ENCODE measurements around the gene FAM53A.

FAM53A gene

DNA sequence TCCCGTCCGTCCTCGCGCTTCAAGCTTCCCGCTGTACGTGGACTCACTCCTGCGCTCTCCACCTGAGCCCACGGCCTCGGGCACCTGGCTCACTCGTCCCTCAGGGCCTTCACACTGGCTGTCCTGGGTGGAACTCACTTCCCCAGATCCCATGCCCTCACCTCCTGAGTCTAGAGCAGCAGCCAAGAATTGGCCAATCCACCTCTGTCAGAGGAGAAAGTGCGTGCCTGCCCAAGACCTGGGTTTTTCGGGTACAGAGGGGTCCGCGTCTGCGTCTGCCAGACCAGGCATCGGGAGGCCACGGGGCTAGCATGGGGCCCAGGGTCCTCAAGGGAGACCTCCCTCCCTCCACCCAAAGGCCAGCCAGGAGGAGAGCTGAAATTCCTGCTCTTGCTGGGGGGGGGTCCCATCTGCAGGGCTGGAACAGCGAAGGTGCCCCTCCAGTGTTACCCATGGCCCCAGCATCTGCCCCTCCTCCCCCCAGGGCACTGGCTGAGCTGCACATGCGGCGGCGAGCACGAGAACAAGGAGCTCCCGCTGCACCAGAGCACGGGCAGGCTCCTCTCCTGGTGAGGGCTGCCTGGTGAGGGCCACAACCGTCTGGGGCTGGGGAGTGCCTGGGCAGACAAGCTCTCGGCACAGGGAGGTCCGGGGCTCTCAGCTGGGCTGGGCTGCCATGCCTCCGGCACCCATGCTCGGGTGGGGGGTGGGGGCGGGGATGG is 47.5 kb downstream of the FAM53A start:
- Histone ChIP-seq H3K27ac (no peak overlapping the region), H3K4me1 (no peaks in the 10 kb centered on the region), H3K9me3 (no peaks in the 10 kb centered on the region), H3K27me3 (peaks cover 0 to 26% of the 10 kb centered on the region in 2 donors), H3K4me3 (no peak overlapping the region), H3K36me3 (no peaks in the 10 kb centered on the region)
- intact Hi-C loops (cut with DNase I; ENCODE audit: low total_unique reads): no loop called here
- no peak for DNase-seq
- TF ChIP-seq, protein P1, sequence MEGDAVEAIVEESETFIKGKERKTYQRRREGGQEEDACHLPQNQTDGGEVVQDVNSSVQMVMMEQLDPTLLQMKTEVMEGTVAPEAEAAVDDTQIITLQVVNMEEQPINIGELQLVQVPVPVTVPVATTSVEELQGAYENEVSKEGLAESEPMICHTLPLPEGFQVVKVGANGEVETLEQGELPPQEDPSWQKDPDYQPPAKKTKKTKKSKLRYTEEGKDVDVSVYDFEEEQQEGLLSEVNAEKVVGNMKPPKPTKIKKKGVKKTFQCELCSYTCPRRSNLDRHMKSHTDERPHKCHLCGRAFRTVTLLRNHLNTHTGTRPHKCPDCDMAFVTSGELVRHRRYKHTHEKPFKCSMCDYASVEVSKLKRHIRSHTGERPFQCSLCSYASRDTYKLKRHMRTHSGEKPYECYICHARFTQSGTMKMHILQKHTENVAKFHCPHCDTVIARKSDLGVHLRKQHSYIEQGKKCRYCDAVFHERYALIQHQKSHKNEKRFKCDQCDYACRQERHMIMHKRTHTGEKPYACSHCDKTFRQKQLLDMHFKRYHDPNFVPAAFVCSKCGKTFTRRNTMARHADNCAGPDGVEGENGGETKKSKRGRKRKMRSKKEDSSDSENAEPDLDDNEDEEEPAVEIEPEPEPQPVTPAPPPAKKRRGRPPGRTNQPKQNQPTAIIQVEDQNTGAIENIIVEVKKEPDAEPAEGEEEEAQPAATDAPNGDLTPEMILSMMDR (IDR thresholded peaks at IDR 0.05): no peak

DNA sequence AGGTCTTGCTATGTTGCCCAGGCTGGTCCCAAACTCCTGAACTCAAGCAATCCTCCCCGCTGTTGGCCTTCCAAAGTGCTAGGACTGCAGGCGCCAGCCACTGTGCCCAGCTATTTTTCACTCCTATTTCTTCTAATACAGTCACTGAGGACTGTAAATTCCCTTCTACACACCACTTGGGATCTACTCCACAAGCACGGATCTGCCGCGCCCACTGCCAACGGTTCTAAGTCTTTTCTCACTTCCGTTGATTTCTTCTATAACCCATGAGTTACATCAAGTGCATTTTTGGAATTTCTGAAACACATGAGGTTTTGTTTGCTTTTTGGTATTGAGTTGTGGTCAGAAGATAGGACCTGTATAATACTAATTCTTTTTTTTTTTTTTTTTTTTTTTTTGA is 48.6 kb downstream of the FAM53A start:
- Histone ChIP-seq H3K27ac (no peak overlapping the region), H3K36me3 (no peaks in the 10 kb centered on the region), H3K4me1 (no peaks in the 10 kb centered on the region), H3K4me3 (no peak overlapping the region), H3K9me3 (no peaks in the 10 kb centered on the region), H3K27me3 (peaks cover 0 to 30% of the 10 kb centered on the region in 2 donors)
- DNase-seq: no peak
- TF ChIP-seq, protein P1 (IDR thresholded peaks at IDR 0.05): no peak
- intact Hi-C loops (cut with DNase I; ENCODE audit: low total_unique reads): no loop called here

DNA sequence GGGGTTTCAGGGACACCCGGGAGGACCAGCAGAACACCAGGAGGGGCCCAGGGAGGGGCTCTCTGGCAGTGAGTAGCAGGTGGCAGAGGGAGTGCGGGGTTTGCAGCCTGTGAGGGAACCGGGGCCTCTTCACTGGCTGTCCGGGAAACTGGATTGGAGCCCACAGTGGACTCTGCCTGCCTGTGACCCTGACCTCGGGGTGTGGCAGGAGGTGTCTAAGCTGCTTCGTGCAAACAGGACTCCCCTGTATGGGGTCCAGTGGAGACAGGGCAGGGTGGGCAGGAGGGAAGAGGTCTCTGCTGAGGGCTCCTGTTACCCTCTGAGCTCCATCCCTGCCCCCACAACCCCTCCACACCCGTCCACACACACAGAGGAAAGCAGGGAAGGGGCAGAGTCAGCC is 50.1 kb downstream of the FAM53A start:
- intact Hi-C loops (cut with DNase I; ENCODE audit: low total_unique reads): no loop called here
- DNase-seq: no peak
- no peaks in the 10 kb centered on the region for H3K9me3 ChIP-seq

DNA sequence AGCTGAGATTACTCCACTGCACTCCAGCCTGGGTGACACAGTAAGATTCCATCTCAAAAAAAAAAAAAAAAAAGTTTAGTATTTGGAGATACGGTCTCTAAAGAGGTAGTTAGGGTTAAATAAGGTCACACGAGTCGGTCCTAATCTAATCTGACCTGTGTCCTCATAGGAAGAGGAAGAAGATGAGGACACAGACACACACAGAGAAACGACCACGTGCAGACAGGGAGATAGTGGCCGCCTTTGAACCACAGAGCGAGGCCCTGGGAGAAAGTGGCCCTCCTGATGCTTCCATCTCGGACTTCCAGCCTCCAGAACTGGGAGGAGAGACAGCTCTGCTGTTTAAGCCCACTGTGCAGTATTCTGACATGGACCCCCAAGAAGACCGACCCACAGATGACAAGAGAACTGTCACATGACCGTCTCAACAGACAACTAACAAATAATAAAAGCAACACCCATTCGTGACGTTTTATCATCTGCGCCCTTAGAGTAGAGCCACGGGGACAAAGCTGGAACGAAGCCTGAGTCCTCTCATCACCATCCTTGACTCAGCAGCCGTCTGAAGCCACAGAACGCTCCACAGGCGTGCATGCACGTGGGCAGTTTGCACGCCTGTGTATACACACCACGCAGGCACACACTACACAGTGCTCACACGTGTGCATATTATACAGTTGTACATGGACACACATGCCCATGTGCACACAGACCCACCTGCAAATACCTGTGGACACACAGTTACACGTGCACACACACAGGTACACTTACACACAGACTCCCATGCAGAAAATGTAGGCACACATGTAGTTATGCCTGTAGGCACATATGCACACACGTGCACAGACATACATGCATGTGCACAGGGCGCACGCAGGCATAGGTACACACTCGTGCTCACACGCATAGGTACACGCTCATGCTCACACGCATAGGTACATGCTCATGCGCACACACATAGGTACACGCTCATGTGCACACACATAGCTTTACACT is 51.7 kb downstream of the FAM53A start:
- Histone ChIP-seq H3K4me1 (peaks cover 0 to 5% (median 0%) of the 10 kb centered on the region in 4 donors), H3K27ac (no peak overlapping the region), H3K36me3 (no peaks in the 10 kb centered on the region), H3K4me3 (no peak overlapping the region), H3K27me3 (peaks cover 0 to 22% of the 10 kb centered on the region in 2 donors), H3K9me3 (no peaks in the 10 kb centered on the region)
- DNase-seq: no peak
- TF ChIP-seq, protein P1 (IDR thresholded peaks at IDR 0.05): no peak
- intact Hi-C loops (cut with DNase I; ENCODE audit: low total_unique reads): no loop called here

More for the DNA sequence above, 50.1 kb downstream of the FAM53A start:
- TF ChIP-seq, protein P1 (IDR thresholded peaks at IDR 0.05): no peak
- Histone ChIP-seq H3K4me3 (no peak overlapping the region), H3K4me1 (peaks cover 0 to 4% (median 0%) of the 10 kb centered on the region in 4 donors), H3K36me3 (no peaks in the 10 kb centered on the region), H3K27me3 (peaks cover 0 to 34% of the 10 kb centered on the region in 2 donors), H3K27ac (no peak overlapping the region)

DNA sequence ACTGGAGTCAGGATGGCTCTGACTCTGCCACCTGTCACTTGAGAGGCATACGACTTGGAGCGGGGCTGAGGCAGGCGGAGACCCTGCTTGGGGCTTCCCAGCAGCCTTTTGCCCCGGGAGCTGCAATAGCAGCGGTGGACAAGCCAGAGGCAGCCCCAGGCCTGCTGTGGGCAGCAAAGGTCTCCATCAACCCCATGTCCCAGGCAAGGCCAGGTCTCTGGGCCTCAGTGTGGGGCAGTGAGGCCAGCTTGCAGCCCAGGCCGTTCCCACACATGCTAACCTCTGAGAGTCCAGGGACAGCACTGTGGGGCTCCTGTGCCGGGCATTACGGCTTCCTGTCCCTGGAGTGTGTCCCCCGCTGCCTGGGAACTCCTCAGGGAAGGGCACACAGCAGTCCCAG is 53.0 kb downstream of the FAM53A start:
- DNase-seq: no peak
- intact Hi-C loops (cut with DNase I; ENCODE audit: low total_unique reads): loop anchor here (2.0 kb wide), 1 partner anchor 272 kb away; no protein-coding TSS in a partner anchor

More for the DNA sequence above, 53.0 kb downstream of the FAM53A start:
- Histone ChIP-seq H3K36me3 (no peaks in the 10 kb centered on the region), H3K27ac (no peak overlapping the region), H3K4me1 (peaks cover 0 to 5% (median 0%) of the 10 kb centered on the region in 4 donors), H3K9me3 (no peaks in the 10 kb centered on the region), H3K27me3 (peaks cover 0 to 12% of the 10 kb centered on the region in 2 donors), H3K4me3 (no peak overlapping the region)
- TF ChIP-seq, protein P1 (IDR thresholded peaks at IDR 0.05): no peak
